ENCODE measurements around the gene POU4F3. TPM values are rescaled to one million over a fixed set of nuclear protein-coding genes. Genes with fewer than 3 reads are reported as not detected.

POU4F3 gene
- total RNA-seq, 1 experiment from 2014 or later = 0.15 TPM

DNA sequence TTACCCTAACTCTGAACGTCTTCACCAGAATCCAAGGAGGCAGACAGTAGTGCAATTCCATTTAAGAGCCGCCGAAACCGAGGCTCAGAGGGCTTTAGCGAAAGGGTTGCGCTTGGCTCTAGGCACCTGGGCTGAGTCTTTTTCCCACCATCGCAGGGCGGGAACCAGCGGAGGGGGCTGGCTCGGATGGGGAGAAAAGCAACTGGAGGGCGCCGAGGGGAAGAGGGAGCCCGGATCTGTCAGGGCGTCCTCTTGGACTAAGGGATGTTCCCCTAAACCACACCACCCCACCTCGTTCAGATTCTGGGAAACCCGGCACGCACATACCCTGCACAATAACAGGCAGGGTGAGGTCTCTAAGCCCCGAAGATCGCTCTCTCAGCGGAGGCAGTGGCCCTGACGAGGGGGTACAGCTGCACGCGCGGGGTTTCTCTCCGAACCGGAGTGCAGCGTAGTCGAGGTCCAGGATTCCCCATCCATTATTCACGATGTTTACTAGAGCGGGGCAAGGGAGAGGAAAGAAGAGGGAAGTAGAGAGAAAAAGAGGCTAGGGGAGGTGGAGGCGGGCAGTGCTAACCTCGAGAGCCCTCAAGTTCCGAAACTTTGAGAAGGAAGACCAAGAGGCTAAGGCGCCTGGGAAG lies 1.3 kb upstream of the POU4F3 start:
- intact Hi-C loops (cut with micrococcal nuclease) = no loop called here
- H4K20me1 ChIP-seq (ENCODE audit: insufficient read depth) = no peaks in the 10 kb centered on the region
- H3K4me2 ChIP-seq (ENCODE audit: low read length) = no peak overlapping the region
- H2AFZ ChIP-seq (ENCODE audit: low read depth, low read length, poor library complexity, severe bottlenecking) = no peak overlapping the region
- ChIA-PET RAD21 (ENCODE audit: low non-redundant PET in 1 of 2, low total read pairs in 2 of 2, uncharacterized antibody in 2 of 2, unreplicated experiment in 2 of 2) (no interaction called here), POLR2A (no interaction called here), CTCF (no interaction called here)
- H3K27ac ChIP-seq (ENCODE audit: low read depth, low read length) = no peak overlapping the region
- H3K27me3 ChIP-seq (ENCODE audit: insufficient read depth, low read length) = peaks cover 16% of the 10 kb centered on the region; the same call in 1 of the 2 replicates
- ATAC-seq (no peak), DNase-seq (ENCODE audit: low read depth, low spot score) (no peak)
- H3K4me1 ChIP-seq (ENCODE audit: control insufficient read depth in 1 of 2, insufficient read depth in 2 of 2, low read length in 2 of 2) = no peaks in the 10 kb centered on the region
- no peaks in the 10 kb centered on the region for H3K79me2 ChIP-seq (ENCODE audit: insufficient read depth, low read length)
- no peaks in the 10 kb centered on the region for H3K9me3 ChIP-seq (ENCODE audit: control insufficient read depth in 1 of 2, insufficient read depth in 1 of 2, low read depth in 1 of 2, low read length in 2 of 2)
- H3K36me3 ChIP-seq (ENCODE audit: control insufficient read depth in 1 of 2, insufficient read depth in 2 of 2, low read length in 2 of 2) = no peaks in the 10 kb centered on the region
- BruUV-seq (replicated peaks) = no TSS peak
- no peak overlapping the region for H3K4me3 ChIP-seq (replicated peaks in 1 of 2; ENCODE audit: low read depth in 1 of 2, low read length in 2 of 2)
- no peak for TF ChIP-seq POLR2A (IDR thresholded peaks at IDR 0.05; ENCODE audit: borderline replicate concordance, extremely low read depth, insufficient read depth, insufficient read length)
- no peak for TF ChIP-seq RAD21 (IDR thresholded peaks at IDR 0.05; ENCODE audit: low read depth)
- TF ChIP-seq EZH2phosphoT487 (IDR thresholded peaks at IDR 0.05; ENCODE audit: borderline replicate concordance) = no peak
- no peak for TF ChIP-seq ZFX (IDR thresholded peaks at IDR 0.05)
- no peak for TF ChIP-seq ELF1 (IDR thresholded peaks at IDR 0.05; ENCODE audit: borderline replicate concordance, low read depth)
- no peak for TF ChIP-seq ZNF274 (IDR thresholded peaks at IDR 0.05; ENCODE audit: low read depth, low read length)
- no peak for TF ChIP-seq SRF (IDR thresholded peaks at IDR 0.05; ENCODE audit: low read depth)
- H3K9me2 ChIP-seq (ENCODE audit: insufficient read depth) = no peaks in the 10 kb centered on the region
- no peak overlapping the region for H3K9ac ChIP-seq (ENCODE audit: low read length)

DNA sequence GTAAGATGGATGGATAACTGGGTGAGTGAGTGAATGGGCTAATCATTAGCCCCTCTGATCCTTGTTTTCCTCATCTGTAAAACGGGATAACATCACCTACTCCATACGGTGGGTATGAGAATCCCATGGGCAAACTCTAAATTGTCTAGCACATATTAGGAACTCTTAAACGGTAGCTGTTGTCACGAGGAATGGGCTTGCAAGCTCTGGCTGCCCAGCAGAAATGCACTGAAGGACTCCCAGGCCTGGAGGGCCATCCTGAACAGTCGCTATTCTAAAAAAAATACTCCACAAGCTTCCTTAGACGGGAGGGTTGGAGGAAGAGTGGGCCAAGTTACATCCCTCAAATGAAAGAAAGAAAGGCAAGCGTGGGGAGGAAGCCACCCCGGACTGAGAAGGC lies 711 bp upstream of the POU4F3 start:
- no peak overlapping the region for H3K4me3 ChIP-seq (replicated peaks in 1 of 2; ENCODE audit: low read depth in 1 of 2, low read length in 2 of 2)
- no peaks in the 10 kb centered on the region for H3K4me1 ChIP-seq (ENCODE audit: control insufficient read depth in 1 of 2, insufficient read depth in 2 of 2, low read length in 2 of 2)
- no peak overlapping the region for H3K9ac ChIP-seq (ENCODE audit: low read length)
- ChIA-PET CTCF (no interaction called here), POLR2A (no interaction called here), RAD21 (ENCODE audit: low non-redundant PET in 1 of 2, low total read pairs in 2 of 2, uncharacterized antibody in 2 of 2, unreplicated experiment in 2 of 2) (no interaction called here)
- H3K27ac ChIP-seq (ENCODE audit: low read depth, low read length) = no peak overlapping the region
- ATAC-seq (no peak), DNase-seq (ENCODE audit: low read depth, low spot score) (no peak)
- peaks cover 15% of the 10 kb centered on the region; the same call in 1 of the 2 replicates for H3K27me3 ChIP-seq (ENCODE audit: insufficient read depth, low read length)
- H3K4me2 ChIP-seq (ENCODE audit: low read length) = no peak overlapping the region
- H4K20me1 ChIP-seq (ENCODE audit: insufficient read depth) = no peaks in the 10 kb centered on the region
- no peaks in the 10 kb centered on the region for H3K79me2 ChIP-seq (ENCODE audit: insufficient read depth, low read length)
- H3K36me3 ChIP-seq (ENCODE audit: control insufficient read depth in 1 of 2, insufficient read depth in 2 of 2, low read length in 2 of 2) = no peaks in the 10 kb centered on the region
- no peak for TF ChIP-seq SP1 (IDR thresholded peaks at IDR 0.05; ENCODE audit: low read depth)
- TF ChIP-seq CEBPB (IDR thresholded peaks at IDR 0.05; ENCODE audit: low read depth) = no peak
- TF ChIP-seq YY1 (IDR thresholded peaks at IDR 0.05; ENCODE audit: extremely low read depth, insufficient replicate concordance, low read depth, low read length) = no peak
- TF ChIP-seq, protein P1, sequence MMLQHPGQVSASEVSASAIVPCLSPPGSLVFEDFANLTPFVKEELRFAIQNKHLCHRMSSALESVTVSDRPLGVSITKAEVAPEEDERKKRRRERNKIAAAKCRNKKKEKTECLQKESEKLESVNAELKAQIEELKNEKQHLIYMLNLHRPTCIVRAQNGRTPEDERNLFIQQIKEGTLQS (IDR thresholded peaks at IDR 0.05) = no peak
- H3K9me2 ChIP-seq (ENCODE audit: insufficient read depth) = no peaks in the 10 kb centered on the region
- H2AFZ ChIP-seq (ENCODE audit: low read depth, low read length, poor library complexity, severe bottlenecking) = no peak overlapping the region
- intact Hi-C loops (cut with micrococcal nuclease) = no loop called here
- no TSS peak for BruUV-seq (replicated peaks)
- no peaks in the 10 kb centered on the region for H3K9me3 ChIP-seq (ENCODE audit: control insufficient read depth in 1 of 2, insufficient read depth in 1 of 2, low read depth in 1 of 2, low read length in 2 of 2)
